NCI-H1048 (cell line): ENCODE results near the gene TRIM7.
"Not testable (repeated sequence)": the region's sequence is repeated elsewhere in the genome, so short reads cannot be mapped to it uniquely, and the experiment has no call there.

ENCODE experiments used
- DNase-seq: peaks from one replicate; lab custom pipeline; 2025; lab: John Stamatoyannopoulos, UW

Gene TRIM7

GRCh38 chr5:181233088-181233800, 28.2 kb upstream of the TRIM7 start:
- DNase-seq: no peak

- no peak for DNase-seq
Observed at GRCh38 chr5:181232593-181232992, 27.6 kb upstream of the TRIM7 start.

DNA sequence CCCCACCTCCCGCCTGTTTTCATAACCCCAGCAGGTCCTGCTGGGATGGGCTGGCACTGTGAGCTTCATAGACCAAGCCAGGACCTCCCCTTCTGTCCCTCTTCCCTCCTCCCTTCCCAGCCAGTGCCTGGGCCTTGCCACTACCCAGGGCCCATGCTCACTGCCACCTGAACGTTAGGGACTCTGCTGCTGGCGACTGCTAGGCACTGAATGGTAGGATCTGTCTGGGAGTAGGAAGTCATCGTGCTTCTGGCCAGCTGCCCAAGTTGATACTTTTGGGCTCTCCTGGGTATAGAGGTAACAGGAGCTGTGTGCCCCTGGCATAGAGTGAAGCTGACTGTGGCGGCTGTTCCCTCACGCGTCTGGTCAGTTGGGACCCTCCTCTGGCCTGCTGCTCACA, 26.4 kb upstream of the TRIM7 start:
- DNase-seq: no peak

DNA sequence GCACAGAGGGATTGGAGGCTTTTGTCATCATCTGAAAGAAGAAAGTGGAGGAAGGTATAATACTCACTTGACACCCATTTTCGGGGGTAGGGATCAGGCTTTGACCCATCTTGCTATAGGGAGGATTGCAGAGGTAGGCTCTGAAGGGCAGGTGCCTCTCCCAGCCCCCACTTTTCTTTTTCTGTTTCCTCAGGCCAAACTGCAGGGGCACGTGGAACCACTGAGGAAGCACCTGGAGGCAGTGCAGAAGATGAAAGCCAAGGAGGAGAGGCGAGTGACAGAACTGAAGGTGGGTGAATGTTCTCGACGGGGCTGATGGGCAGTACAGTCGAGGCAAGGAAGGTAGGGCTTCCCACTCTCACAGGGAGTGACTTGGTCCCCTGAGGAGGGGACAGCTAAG, 25.6 kb upstream of the TRIM7 start:
- no peak for DNase-seq

GRCh38 chr5:181229996-181230395, 25.0 kb upstream of the TRIM7 start:
- DNase-seq: no peak

- DNase-seq: no peak
Observed at GRCh38 chr5:181224390-181225229, 19.6 kb upstream of the TRIM7 start.

- no peak for DNase-seq
Observed at GRCh38 chr5:181223729-181224389, 18.9 kb upstream of the TRIM7 start.

DNA sequence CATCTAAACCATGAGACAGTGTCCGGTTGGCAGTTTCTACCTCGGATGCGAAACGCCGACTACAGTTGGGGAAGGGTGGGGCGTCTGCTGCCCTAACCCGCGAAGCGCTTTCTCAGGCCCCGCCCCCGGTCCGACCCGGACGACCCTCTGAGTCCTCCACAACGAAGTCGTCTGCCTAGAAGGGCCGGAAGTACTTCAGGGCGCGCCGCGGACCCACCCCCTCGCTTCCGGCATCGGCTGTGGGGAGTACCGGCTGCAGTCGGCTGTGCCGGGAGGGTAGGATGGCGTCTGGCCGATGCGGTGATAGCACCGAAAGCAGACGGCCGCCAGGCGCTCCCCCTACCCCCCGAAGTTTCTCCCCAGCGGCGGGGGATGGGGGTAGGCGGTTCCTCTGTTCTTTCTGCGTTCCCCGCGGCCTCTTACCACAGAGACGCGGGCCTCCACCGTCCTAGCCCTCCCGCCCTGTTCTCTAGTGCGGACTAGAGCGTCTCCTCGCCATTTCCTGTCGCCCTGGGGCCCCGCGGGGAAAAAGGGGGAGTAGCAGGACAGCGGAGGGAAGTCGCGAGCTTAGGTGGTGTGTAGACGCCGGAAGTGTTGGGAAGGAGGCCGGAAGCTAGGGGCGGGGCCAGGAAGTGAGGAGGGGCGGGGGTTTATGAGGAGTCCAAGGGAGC, 18.2 kb upstream of the TRIM7 start, which contains the start of gene TRIM41:
TSS of gene TRIM41 (plus strand) at position 224 of the 671 bp plus-strand sequence. CDS start 719 bp downstream, outside the sequence.
- DNase-seq: no peak

GRCh38 chr5:181222630-181223057, 17.6 kb upstream of the TRIM7 start:
- DNase-seq: no peak

DNA sequence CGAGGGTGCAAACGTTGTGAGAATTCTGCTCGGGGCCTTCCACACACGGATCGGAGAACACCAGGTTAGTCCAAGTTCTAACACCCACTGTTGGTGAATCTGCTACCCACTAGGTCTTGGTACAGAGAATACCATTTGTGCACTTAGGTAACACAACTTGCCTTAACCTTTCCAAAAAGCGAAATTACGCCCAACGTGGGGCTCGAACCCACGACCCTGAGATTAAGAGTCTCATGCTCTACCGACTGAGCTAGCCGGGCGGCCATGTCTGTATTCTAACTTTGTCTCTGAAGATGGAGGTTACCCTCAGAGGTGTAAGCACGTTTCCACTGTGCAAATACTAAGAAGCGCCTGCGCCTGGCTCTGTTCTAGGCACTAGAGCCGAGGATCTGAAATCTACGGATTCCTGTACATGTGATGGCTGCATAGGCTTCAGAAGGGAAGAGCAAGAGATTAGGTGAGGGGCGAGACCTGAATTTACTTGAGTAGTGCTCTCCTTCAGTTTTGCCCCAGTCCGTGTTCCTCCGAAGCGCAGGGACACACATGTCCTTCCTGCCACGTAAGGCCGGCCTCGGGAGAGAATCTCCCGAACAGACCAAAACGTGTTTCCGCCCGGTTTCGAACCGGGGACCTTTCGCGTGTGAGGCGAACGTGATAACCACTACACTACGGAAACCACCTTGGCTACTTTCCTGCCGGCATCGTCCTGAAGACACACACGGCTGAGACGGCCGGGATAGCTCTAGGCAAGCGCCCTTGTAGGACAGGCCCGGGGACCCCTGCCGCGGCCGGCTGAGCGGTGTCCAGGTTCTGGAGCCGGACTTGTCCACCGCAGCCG, 17.0 kb upstream of the TRIM7 start:
- DNase-seq: no peak

DNA sequence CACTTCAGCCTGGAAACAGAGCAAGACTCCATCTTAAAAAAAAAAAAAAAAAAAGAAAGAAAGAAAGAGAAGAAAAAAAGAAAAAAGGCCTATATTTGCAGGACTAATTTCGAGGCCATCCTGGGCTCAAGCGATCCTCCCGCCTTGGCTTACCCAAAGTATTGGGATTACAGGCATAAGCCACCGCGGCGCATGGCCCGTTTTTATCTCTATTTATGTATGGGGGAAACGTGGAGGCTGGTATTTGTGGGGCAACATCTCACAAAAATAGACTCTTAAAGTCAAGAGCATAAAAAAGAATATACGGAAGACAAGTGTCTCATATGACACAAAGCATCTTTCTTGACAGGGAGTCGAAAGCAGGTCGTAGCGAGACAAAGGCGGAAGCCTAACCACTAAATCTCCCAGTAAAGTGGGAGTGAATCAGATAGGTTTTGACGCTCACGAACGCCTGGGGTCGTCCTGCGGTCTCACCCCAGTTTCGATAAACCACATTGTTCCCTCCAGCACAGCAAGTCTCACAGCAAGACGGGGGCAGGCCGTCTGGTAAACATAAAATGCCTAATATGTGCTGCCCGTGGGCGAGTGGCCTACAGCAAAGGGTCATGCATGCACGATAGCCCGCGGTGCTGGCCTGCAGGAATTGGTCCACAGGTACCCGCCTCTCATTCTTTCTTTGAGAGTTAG, 16.3 kb upstream of the TRIM7 start:
- DNase-seq: no peak

- no peak for DNase-seq
Observed at GRCh38 chr5:181220178-181220515, 15.2 kb upstream of the TRIM7 start.

- no peak for DNase-seq
Observed at GRCh38 chr5:181219262-181220177, 14.5 kb upstream of the TRIM7 start.

DNA sequence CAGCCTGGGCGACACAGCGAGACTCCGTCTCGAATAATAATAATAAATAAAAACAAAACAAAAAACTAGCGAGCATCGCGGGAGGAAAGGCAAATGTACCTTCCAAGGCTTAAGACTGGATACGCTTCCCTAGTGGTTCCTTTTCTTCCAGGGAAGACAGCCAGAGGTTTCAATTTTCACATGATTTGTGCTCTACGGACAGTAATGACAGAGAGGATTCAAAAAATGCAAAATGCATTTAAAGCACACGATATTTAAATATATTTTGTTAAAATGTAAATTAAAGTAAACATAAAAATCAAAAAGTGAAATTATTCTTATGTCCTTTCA, 13.8 kb upstream of the TRIM7 start:
- DNase-seq: no peak

GRCh38 chr5:181217803-181218062, 12.7 kb upstream of the TRIM7 start:
- no peak for DNase-seq

GRCh38 chr5:181217111-181217802, 12.3 kb upstream of the TRIM7 start:
- no peak for DNase-seq

GRCh38 chr5:181215997-181216989, 11.3 kb upstream of the TRIM7 start:
- no peak for DNase-seq

DNA sequence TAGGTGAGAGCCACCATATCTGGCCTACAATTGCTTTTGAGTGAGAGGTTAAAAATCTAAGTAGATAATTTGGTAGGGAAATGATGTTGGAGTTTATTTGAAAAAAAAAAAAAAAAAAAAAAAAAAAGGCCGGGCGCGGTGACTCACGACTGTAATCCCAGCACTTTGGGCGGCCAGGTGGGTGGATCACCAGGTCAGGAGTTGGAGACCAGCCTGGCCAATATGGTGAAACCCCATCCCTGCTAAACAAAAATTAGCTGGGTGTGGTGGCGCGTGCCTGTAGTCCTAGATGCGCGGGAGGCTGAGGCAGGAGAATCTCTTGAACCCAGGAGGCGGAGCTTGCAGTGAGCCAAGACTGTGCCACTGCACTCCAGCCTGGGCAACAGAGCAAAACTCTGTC, 9.3 kb upstream of the TRIM7 start:
- not testable (repeated sequence) for DNase-seq
